ENCODE results near the gene CTTNBP2NL.

Gene CTTNBP2NL

GRCh38 chr1:112501810-112502641, 106.0 kb downstream of the CTTNBP2NL start (continued):
- TF ChIP-seq PRDM4 (tag by site-specific recombination; IDR thresholded peaks at IDR 0.05) (no peak), ZNF510 (tag by site-specific recombination; IDR thresholded peaks at IDR 0.05; ENCODE audit: insufficient replicate concordance) (no peak), ZNF777 (tag by site-specific recombination; IDR thresholded peaks at IDR 0.05; ENCODE audit: borderline replicate concordance) (no peak), ZNF18 (tag by site-specific recombination; IDR thresholded peaks at IDR 0.05) (no peak), ELK4 (IDR thresholded peaks at IDR 0.05; ENCODE audit: borderline replicate concordance, low read depth, low read length) (no peak), ZNF530 (tag by site-specific recombination; IDR thresholded peaks at IDR 0.05; ENCODE audit: low read depth) (no peak), WT1 (tag by site-specific recombination; IDR thresholded peaks at IDR 0.05) (no peak), GLI4 (tag by site-specific recombination; IDR thresholded peaks at IDR 0.05) (no peak), ZNF274 (IDR thresholded peaks at IDR 0.05; ENCODE audit: low read length) (no peak), ZNF274 (tag by site-specific recombination; IDR thresholded peaks at IDR 0.05; ENCODE audit: borderline replicate concordance) (no peak), GLIS1 (tag by site-specific recombination; IDR thresholded peaks at IDR 0.05) (peak; percentile 54), SCRT1 (tag by site-specific recombination; IDR thresholded peaks at IDR 0.05; ENCODE audit: borderline replicate concordance) (no peak), ZNF133 (tag by site-specific recombination; IDR thresholded peaks at IDR 0.05) (no peak), MYNN (tag by site-specific recombination; IDR thresholded peaks at IDR 0.05; ENCODE audit: borderline replicate concordance) (no peak), ZNF558 (tag by site-specific recombination; IDR thresholded peaks at IDR 0.05) (no peak), ZBTB49 (tag by site-specific recombination; IDR thresholded peaks at IDR 0.05; ENCODE audit: low read depth) (no peak), KLF9 (tag by site-specific recombination; IDR thresholded peaks at IDR 0.05; ENCODE audit: low read depth) (no peak), ZNF600 (tag by site-specific recombination; IDR thresholded peaks at IDR 0.05) (peak; percentile 73), ZSCAN30 (tag by site-specific recombination; IDR thresholded peaks at IDR 0.05) (no peak), ZNF660 (tag by site-specific recombination; IDR thresholded peaks at IDR 0.05) (0 out of 2 replicates have a peak, but pooled peaks have one; percentile 34), AEBP2 (tag by site-specific recombination; IDR thresholded peaks at IDR 0.05; ENCODE audit: borderline replicate concordance) (no peak), ZSCAN5A (tag by site-specific recombination; IDR thresholded peaks at IDR 0.05) (no peak), ZBTB1 (tag by site-specific recombination; IDR thresholded peaks at IDR 0.05) (no peak), ZNF692 (tag by site-specific recombination; IDR thresholded peaks at IDR 0.05) (peak; percentile 69; the same call in 1 of the 2 replicates), ZNF394 (tag by site-specific recombination; IDR thresholded peaks at IDR 0.05; ENCODE audit: borderline replicate concordance) (peak; percentile 46; the same call in 1 of the 2 replicates)

Data from HEK293 (cell line).